WTC11 (cell line): Measurements from ENCODE around the gene KRCC1.

Experiments
- CREB1 ChIP-seq: sonication (generic); formaldehyde crosslinking; IDR thresholded peaks from 2 replicates; pipeline ENCODE4 v1.8.0; 2023; ENCODE audit warnings: mild to moderate bottlenecking, missing genetic modification reagents
- CTCF ChIP-seq: fragments of 200-600 bp; IDR thresholded peaks from 2 replicates; pipeline ENCODE4 v1.8.0; 2022; ENCODE audit warnings: antibody characterized with exemption
- JUN ChIP-seq: sonication (generic); formaldehyde crosslinking; IDR thresholded peaks from 2 replicates; pipeline ENCODE4 v1.8.0; 2023; ENCODE audit warnings: mild to moderate bottlenecking, missing genetic modification reagents
- KAT7 ChIP-seq: sonication (generic); formaldehyde crosslinking; IDR thresholded peaks from 2 replicates; pipeline ENCODE4 v1.8.1; 2023; ENCODE audit warnings: missing genetic modification reagents, mild to moderate bottlenecking, borderline replicate concordance
- PREB ChIP-seq: sonication (generic); formaldehyde crosslinking; IDR thresholded peaks from 2 replicates; pipeline ENCODE4 v1.8.1; 2022; ENCODE audit warnings: mild to moderate bottlenecking, missing genetic modification reagents, moderate library complexity, borderline replicate concordance
- RELA ChIP-seq: sonication (generic); formaldehyde crosslinking; IDR thresholded peaks from 2 replicates; pipeline ENCODE4 v1.8.1; 2022; ENCODE audit warnings: missing genetic modification reagents, mild to moderate bottlenecking, borderline replicate concordance
- ZNF138 ChIP-seq: sonication (generic); formaldehyde crosslinking; conservative IDR thresholded peaks from 2 replicates; pipeline ENCODE4 v1.8.1; 2022; ENCODE audit warnings: mild to moderate bottlenecking, moderate library complexity, missing genetic modification reagents
- TF ChIP-seq, protein P1 (sequence below): sonication (generic); formaldehyde crosslinking; IDR thresholded peaks from 2 replicates; pipeline ENCODE4 v1.8.0; 2022; ENCODE audit warnings: mild to moderate bottlenecking, missing genetic modification reagents
- TF ChIP-seq, protein P2 (sequence below): sonication (generic); formaldehyde crosslinking; IDR thresholded peaks from 2 replicates; pipeline ENCODE4 v1.8.1; 2023; ENCODE audit warnings: mild to moderate bottlenecking, missing genetic modification reagents, borderline replicate concordance

DNA sequence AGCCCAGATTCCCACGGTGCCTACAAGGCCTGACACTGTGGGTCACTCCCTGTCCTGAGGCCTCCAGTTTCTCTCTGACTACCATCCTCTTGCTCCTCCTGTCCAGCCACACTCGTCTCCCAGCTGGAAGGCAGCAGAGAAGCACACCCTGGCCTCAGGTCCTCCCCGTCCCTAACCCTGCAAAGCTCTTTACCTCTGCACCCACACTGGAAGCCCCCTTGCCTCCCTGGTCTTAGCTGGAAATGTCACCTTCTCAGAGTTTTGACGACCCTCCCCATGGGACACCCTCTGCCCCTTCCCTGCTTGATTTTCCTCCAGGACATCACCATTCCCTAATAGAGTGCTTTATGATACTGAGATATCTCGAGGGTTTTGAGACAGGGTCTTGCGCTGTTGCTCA, 49.8 kb downstream of the KRCC1 start:
- TF ChIP-seq KAT7 (CRISPR knock-in tag) (no peak), PREB (CRISPR knock-in tag) (no peak), CTCF (no peak), RELA (CRISPR knock-in tag) (no peak), CREB1 (CRISPR knock-in tag) (no peak), ZNF138 (CRISPR knock-in tag) (no peak), JUN (CRISPR knock-in tag) (no peak)
- TF ChIP-seq, protein P1, sequence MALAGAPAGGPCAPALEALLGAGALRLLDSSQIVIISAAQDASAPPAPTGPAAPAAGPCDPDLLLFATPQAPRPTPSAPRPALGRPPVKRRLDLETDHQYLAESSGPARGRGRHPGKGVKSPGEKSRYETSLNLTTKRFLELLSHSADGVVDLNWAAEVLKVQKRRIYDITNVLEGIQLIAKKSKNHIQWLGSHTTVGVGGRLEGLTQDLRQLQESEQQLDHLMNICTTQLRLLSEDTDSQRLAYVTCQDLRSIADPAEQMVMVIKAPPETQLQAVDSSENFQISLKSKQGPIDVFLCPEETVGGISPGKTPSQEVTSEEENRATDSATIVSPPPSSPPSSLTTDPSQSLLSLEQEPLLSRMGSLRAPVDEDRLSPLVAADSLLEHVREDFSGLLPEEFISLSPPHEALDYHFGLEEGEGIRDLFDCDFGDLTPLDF: no peak
- TF ChIP-seq, protein P2, sequence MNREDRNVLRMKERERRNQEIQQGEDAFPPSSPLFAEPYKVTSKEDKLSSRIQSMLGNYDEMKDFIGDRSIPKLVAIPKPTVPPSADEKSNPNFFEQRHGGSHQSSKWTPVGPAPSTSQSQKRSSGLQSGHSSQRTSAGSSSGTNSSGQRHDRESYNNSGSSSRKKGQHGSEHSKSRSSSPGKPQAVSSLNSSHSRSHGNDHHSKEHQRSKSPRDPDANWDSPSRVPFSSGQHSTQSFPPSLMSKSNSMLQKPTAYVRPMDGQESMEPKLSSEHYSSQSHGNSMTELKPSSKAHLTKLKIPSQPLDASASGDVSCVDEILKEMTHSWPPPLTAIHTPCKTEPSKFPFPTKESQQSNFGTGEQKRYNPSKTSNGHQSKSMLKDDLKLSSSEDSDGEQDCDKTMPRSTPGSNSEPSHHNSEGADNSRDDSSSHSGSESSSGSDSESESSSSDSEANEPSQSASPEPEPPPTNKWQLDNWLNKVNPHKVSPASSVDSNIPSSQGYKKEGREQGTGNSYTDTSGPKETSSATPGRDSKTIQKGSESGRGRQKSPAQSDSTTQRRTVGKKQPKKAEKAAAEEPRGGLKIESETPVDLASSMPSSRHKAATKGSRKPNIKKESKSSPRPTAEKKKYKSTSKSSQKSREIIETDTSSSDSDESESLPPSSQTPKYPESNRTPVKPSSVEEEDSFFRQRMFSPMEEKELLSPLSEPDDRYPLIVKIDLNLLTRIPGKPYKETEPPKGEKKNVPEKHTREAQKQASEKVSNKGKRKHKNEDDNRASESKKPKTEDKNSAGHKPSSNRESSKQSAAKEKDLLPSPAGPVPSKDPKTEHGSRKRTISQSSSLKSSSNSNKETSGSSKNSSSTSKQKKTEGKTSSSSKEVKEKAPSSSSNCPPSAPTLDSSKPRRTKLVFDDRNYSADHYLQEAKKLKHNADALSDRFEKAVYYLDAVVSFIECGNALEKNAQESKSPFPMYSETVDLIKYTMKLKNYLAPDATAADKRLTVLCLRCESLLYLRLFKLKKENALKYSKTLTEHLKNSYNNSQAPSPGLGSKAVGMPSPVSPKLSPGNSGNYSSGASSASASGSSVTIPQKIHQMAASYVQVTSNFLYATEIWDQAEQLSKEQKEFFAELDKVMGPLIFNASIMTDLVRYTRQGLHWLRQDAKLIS (CRISPR knock-in tag): no peak
